Endothelial cell of umbilical vein (primary cell): ENCODE data around the gene CACNA1C. TPM values are rescaled to one million over a fixed set of nuclear protein-coding genes. Genes with fewer than 3 reads are reported as not detected.

Source experiments
- BruUV-seq: library from RNA; stranded (reverse); fragments of 400-500 nt; replicated peaks from 2 replicates; lab custom pipeline; 2021; lab: Mats Ljungman, UMichigan
- CTCF ChIA-PET: fragments of 300-600, 350-600 bp; sonication (Branson Sonifier 250); formaldehyde crosslinking; loops from one replicate; lab custom pipeline; 2021; ENCODE audit warnings: antibody characterized with exemption, inconsistent platforms; lab: Charles Lee
- POLR2A ChIA-PET: fragments of 300-600, 350-600 bp; sonication (Branson Sonifier 250); formaldehyde crosslinking; loops from one replicate; lab custom pipeline; 2021; ENCODE audit warnings: antibody characterized with exemption, inconsistent platforms; lab: Charles Lee
- DNase-seq: peaks from one replicate; pipeline ENCODE4 v3.0.0-alpha.2; 2011; ENCODE audit warnings: low read depth, low spot score
- FAIRE-seq: peaks from 2 replicates; lab custom pipeline; 2011; peaks lifted over from hg19 to GRCh38; lab: Jason Lieb, UNC
- H2AFZ ChIP-seq: 2 replicates; pipeline ENCODE4 v1.6.0; 2012; ENCODE audit warnings: low read depth, low read length, control low read depth, inconsistent platforms
- H3K27ac ChIP-seq: 2 replicates; pipeline ENCODE4 v1.5.1; 2011; ENCODE audit warnings: low read depth, mild to moderate bottlenecking, control low read depth, low read length, moderate library complexity; ENCODE audit not compliant: insufficient read depth
- H3K27me3 ChIP-seq, 2 experiments: 2 replicates each; pipeline versions ENCODE4 v1.6.0 to v1.6.1; 2011; ENCODE audit warnings: low read length in 2 of 2, mixed read lengths in 1 of 2; ENCODE audit not compliant: control insufficient read depth in 2 of 2, insufficient read depth in 2 of 2
- H3K36me3 ChIP-seq, 2 experiments: 2 replicates in 1 of 2; 3 replicates in 1 of 2; pipeline ENCODE4 v1.5.1; 2011; ENCODE audit warnings: low read length in 2 of 2, mild to moderate bottlenecking in 1 of 2, moderate library complexity in 1 of 2; ENCODE audit not compliant: control insufficient read depth in 2 of 2, insufficient read depth in 2 of 2; ENCODE audit errors: extremely low read depth in 1 of 2
- H3K4me1 ChIP-seq: 3 replicates; pipeline ENCODE4 v1.5.1; 2011; ENCODE audit warnings: mild to moderate bottlenecking, low read length; ENCODE audit not compliant: control insufficient read depth, insufficient read depth; ENCODE audit errors: extremely low read depth
- H3K4me2 ChIP-seq: 2 replicates; pipeline ENCODE4 v1.6.1; 2011; ENCODE audit warnings: low read length, control low read depth, mixed read lengths; ENCODE audit not compliant: insufficient read depth
- H3K4me3 ChIP-seq, 3 experiments: fragments of 200-600 bp in 1 of 3; sonication (generic), shearing (Covaris generic) in 1 of 3; replicated peaks in 1 of 3; 2 replicates each; pipeline ENCODE4 v1.5.1; 2011 to 2016; ENCODE audit warnings: control low read depth in 3 of 3, low read length in 3 of 3, mild to moderate bottlenecking in 2 of 3, inconsistent platforms in 1 of 3, low read depth in 1 of 3, moderate library complexity in 1 of 3; ENCODE audit not compliant: insufficient read depth in 1 of 3
- H3K79me2 ChIP-seq: 2 replicates; pipeline ENCODE4 v1.6.0; 2012; ENCODE audit warnings: low read length, inconsistent platforms; ENCODE audit not compliant: control insufficient read depth, insufficient read depth
- H3K9ac ChIP-seq: replicated peaks from 2 replicates; pipeline ENCODE3; 2011; ENCODE audit warnings: low read length, control low read depth; ENCODE audit not compliant: insufficient read depth; ENCODE audit errors: extremely low read depth
- H3K9me1 ChIP-seq: replicated peaks from 3 replicates; pipeline ENCODE4 v1.6.0; 2011; ENCODE audit warnings: mild to moderate bottlenecking, low read length; ENCODE audit not compliant: control insufficient read depth, insufficient read depth; ENCODE audit errors: extremely low read depth
- H3K9me3 ChIP-seq: replicated peaks from 2 replicates; pipeline ENCODE4 v1.5.1; 2012; ENCODE audit warnings: low read length, inconsistent platforms; ENCODE audit not compliant: control insufficient read depth, insufficient read depth
- H4K20me1 ChIP-seq: replicated peaks from 2 replicates; pipeline ENCODE3; 2011; ENCODE audit warnings: mild to moderate bottlenecking, low read length; ENCODE audit not compliant: control insufficient read depth, insufficient read depth; ENCODE audit errors: extremely low read depth
- EZH2 ChIP-seq: IDR thresholded peaks from 2 replicates; pipeline ENCODE4 v1.6.1; 2012; ENCODE audit warnings: borderline replicate concordance, low read depth, mild to moderate bottlenecking, moderate library complexity, low read length, inconsistent platforms; ENCODE audit not compliant: severe bottlenecking
- FOS ChIP-seq: IDR thresholded peaks from 2 replicates; pipeline ENCODE4 v1.6.1; 2011; ENCODE audit warnings: mild to moderate bottlenecking, low read length, moderate library complexity, borderline replicate concordance; ENCODE audit not compliant: insufficient read depth
- GATA2 ChIP-seq: IDR thresholded peaks from 2 replicates; pipeline ENCODE4 v1.7.0; 2011; ENCODE audit warnings: low read depth, mild to moderate bottlenecking, moderate library complexity, mixed read lengths, low read length; ENCODE audit not compliant: insufficient read length, insufficient read depth
- JUN ChIP-seq: IDR thresholded peaks from 2 replicates; pipeline ENCODE4 v1.6.1; 2011; ENCODE audit warnings: borderline replicate concordance, low read depth; ENCODE audit not compliant: insufficient read length, insufficient read depth
- MYC ChIP-seq: IDR thresholded peaks from one replicate; pipeline ENCODE4 v1.6.1; 2011; ENCODE audit warnings: mild to moderate bottlenecking, low read depth, low read length
- POLR2A ChIP-seq: IDR thresholded peaks from 2 replicates; pipeline ENCODE4 v1.6.1; 2012; ENCODE audit warnings: low read depth, mild to moderate bottlenecking, control low read depth, low read length
- POLR2AphosphoS5 ChIP-seq: IDR thresholded peaks from 2 replicates; pipeline ENCODE4 v1.6.1; 2012; ENCODE audit warnings: low read depth, mild to moderate bottlenecking, control low read depth, low read length, moderate library complexity; ENCODE audit not compliant: insufficient read depth
- dilution Hi-C: fragments of 300-500 bp; cut with MboI; formaldehyde crosslinking; loops from one replicate; pipeline ENCODE4 v1.15.0; 2019; ENCODE audit warnings: low sequenced_read_pairs; ENCODE audit not compliant: extremely low pct_ligation_motif_present
- intact Hi-C: fragments of 100-400 bp; cut with micrococcal nuclease; formaldehyde crosslinking; loops from one replicate; pipeline ENCODE4 v1.10.0; 2022
- polyA plus RNA-seq, 4 experiments: library from polyadenylated mRNA; depleted of rRNA in 3 of 4; stranded (reverse) in 3 of 4; unstranded in 1 of 4; fragments of >200 nt; gene quantifications; 2 replicates each; pipeline versions ENCODE4 v1.2.1 to v1.2.3, GENCODE V29; 2011 to 2012; ENCODE audit warnings: missing spikeins in 1 of 4
- total RNA-seq: library from RNA; stranded (reverse); gene quantifications from 2 replicates; pipeline ENCODE4 v1.2.3, GENCODE V29; 2021
- TF ChIP-seq, protein P1 (sequence below), 2 donors: IDR thresholded peaks; 1 replicate in 1 of 2; 2 replicates in 1 of 2; pipeline ENCODE4 v1.5.1; 2011; ENCODE audit warnings: low read length in 2 of 2, mild to moderate bottlenecking in 2 of 2, moderate library complexity in 2 of 2, control low read depth in 1 of 2, inconsistent platforms in 1 of 2, low read depth in 1 of 2; ENCODE audit not compliant: insufficient read depth in 1 of 2; ENCODE audit errors: extremely low read depth in 1 of 2

CACNA1C gene
- total and polyA plus RNA-seq, 2 donors (not counting 3 experiments of a cell fraction or from before 2014, with no cell fraction given) = not detected

DNA sequence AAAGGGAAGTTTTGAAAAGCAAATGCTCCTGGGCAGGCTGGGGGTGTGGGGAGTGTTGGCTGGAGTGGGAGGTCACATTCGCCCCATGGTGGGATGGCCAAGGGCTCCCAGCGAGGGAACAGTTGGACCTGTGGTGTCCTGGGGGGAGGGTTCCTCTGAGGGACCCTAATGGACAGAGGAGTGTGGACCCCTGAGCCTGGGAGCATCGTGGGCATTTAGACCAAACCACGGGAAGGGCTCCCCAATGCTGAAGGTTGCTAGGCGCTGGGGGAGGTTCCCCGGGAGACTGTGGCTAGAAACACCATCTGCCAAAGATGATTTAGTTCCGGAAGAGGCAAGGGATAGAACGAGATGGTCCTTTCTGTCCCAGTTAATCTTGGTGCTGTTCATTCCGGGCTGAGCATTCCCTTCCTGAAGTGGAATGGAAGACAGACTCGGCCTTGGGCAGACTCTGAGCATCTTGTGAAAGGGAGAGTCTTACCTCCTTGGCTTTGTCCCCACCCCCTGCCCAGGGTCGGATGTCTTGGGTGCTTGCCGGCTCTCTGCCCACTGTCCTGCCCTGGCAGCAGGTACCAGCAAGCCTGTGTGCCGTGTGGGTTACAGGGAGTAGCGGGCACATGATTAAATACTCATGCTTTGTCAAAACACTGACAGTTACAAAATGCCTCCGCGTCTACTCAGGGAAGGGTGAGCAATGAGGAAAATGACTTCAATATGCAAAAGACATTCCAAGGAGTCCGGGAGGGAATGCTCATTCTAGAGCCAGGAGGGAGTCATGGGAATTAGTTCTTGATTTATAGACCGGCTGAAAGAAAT is 215.9 kb downstream of the CACNA1C start:
- Histone ChIP-seq H3K4me2 (no peak overlapping the region), H3K27ac (no peak overlapping the region), H3K4me3 (no peak overlapping the region), H3K9ac (no peak overlapping the region), H3K36me3 (no peaks in the 10 kb centered on the region), H4K20me1 (no peaks in the 10 kb centered on the region), H3K9me1 (no peaks in the 10 kb centered on the region), H2AFZ (no peak overlapping the region), H3K4me1 (no peaks in the 10 kb centered on the region), H3K79me2 (no peaks in the 10 kb centered on the region), H3K27me3 (no peaks in the 10 kb centered on the region), H3K9me3 (no peaks in the 10 kb centered on the region)
- dilution Hi-C loops (no loop called here), intact Hi-C loops (no loop called here)
- TF ChIP-seq FOS (no peak), POLR2AphosphoS5 (no peak), EZH2 (no peak), POLR2A (no peak), JUN (no peak)
- BruUV-seq = no TSS peak
- POLR2A ChIA-PET = no interaction called here
- DNase-seq (no peak), FAIRE-seq (no peak)
- CTCF ChIA-PET = no interaction called here

- Histone ChIP-seq H3K27ac (no peak overlapping the region), H3K9me1 (no peaks in the 10 kb centered on the region), H4K20me1 (no peaks in the 10 kb centered on the region), H3K4me3 (no peak overlapping the region), H2AFZ (no peak overlapping the region), H3K79me2 (no peaks in the 10 kb centered on the region), H3K9me3 (no peaks in the 10 kb centered on the region), H3K4me1 (no peaks in the 10 kb centered on the region), H3K4me2 (no peak overlapping the region), H3K36me3 (no peaks in the 10 kb centered on the region), H3K9ac (no peak overlapping the region), H3K27me3 (no peaks in the 10 kb centered on the region)
- DNase-seq (no peak), FAIRE-seq (no peak)
- POLR2A ChIA-PET = no interaction called here
- CTCF ChIA-PET = no interaction called here
- dilution Hi-C loops = no loop called here
- BruUV-seq = no TSS peak
- TF ChIP-seq, protein P1, sequence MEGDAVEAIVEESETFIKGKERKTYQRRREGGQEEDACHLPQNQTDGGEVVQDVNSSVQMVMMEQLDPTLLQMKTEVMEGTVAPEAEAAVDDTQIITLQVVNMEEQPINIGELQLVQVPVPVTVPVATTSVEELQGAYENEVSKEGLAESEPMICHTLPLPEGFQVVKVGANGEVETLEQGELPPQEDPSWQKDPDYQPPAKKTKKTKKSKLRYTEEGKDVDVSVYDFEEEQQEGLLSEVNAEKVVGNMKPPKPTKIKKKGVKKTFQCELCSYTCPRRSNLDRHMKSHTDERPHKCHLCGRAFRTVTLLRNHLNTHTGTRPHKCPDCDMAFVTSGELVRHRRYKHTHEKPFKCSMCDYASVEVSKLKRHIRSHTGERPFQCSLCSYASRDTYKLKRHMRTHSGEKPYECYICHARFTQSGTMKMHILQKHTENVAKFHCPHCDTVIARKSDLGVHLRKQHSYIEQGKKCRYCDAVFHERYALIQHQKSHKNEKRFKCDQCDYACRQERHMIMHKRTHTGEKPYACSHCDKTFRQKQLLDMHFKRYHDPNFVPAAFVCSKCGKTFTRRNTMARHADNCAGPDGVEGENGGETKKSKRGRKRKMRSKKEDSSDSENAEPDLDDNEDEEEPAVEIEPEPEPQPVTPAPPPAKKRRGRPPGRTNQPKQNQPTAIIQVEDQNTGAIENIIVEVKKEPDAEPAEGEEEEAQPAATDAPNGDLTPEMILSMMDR (IDR thresholded peaks at IDR 0.05; ENCODE audit: extremely low read depth in 1 of 2, insufficient read depth in 1 of 2, low read depth in 1 of 2, low read length in 2 of 2) = no peak
- TF ChIP-seq EZH2 (no peak), POLR2AphosphoS5 (no peak), GATA2 (no peak), POLR2A (no peak), JUN (no peak), MYC (no peak)
- intact Hi-C loops = no loop called here
Observed at GRCh38 chr12:2270846-2271245, 218.1 kb downstream of the CACNA1C start.
